Measurements from ENCODE around the gene RASSF8.

RASSF8 gene

GRCh38 chr12:26091822-26092221 lies 133.3 kb downstream of the RASSF8 start:
- H3K4me3 Mint-ChIP-seq = no peak overlapping the region
- H3K27me3 Mint-ChIP-seq (ENCODE audit: low read depth) = no peaks in the 10 kb centered on the region
- no peak overlapping the region for H3K27ac Mint-ChIP-seq
- no peaks in the 10 kb centered on the region for H3K9me3 Mint-ChIP-seq
- H3K4me1 Mint-ChIP-seq (ENCODE audit: low read depth) = no peaks in the 10 kb centered on the region
- no peaks in the 10 kb centered on the region for H3K36me3 Mint-ChIP-seq (ENCODE audit: low read depth)
- no peak for DNase-seq (ENCODE audit: low spot score)

GRCh38 chr12:26092346-26093105 lies 134.0 kb downstream of the RASSF8 start:
- Mint-ChIP-seq H3K27me3 (ENCODE audit: low read depth) (no peaks in the 10 kb centered on the region), H3K4me1 (ENCODE audit: low read depth) (no peaks in the 10 kb centered on the region), H3K27ac (no peak overlapping the region)

GRCh38 chr12:26095186-26095585 lies 136.7 kb downstream of the RASSF8 start:
- Mint-ChIP-seq H3K9me3 (no peaks in the 10 kb centered on the region), H3K4me1 (ENCODE audit: low read depth) (no peaks in the 10 kb centered on the region), H3K36me3 (ENCODE audit: low read depth) (no peaks in the 10 kb centered on the region), H3K4me3 (no peak overlapping the region), H3K27ac (no peak overlapping the region), H3K27me3 (ENCODE audit: low read depth) (peaks cover 12% of the 10 kb centered on the region)
- DNase-seq (ENCODE audit: low spot score) = no peak

More at GRCh38 chr12:26092346-26093105, 134.0 kb downstream of the RASSF8 start:
- no peak for DNase-seq (ENCODE audit: low spot score)
- no peak overlapping the region for H3K4me3 Mint-ChIP-seq
- no peaks in the 10 kb centered on the region for H3K36me3 Mint-ChIP-seq (ENCODE audit: low read depth)
- no peaks in the 10 kb centered on the region for H3K9me3 Mint-ChIP-seq

GRCh38 chr12:26096036-26096435 lies 137.6 kb downstream of the RASSF8 start:
- Mint-ChIP-seq H3K9me3 (no peaks in the 10 kb centered on the region), H3K36me3 (ENCODE audit: low read depth) (no peaks in the 10 kb centered on the region), H3K27ac (no peak overlapping the region), H3K4me3 (no peak overlapping the region), H3K4me1 (ENCODE audit: low read depth) (no peaks in the 10 kb centered on the region), H3K27me3 (ENCODE audit: low read depth) (peaks cover 17% of the 10 kb centered on the region)
- no peak for DNase-seq (ENCODE audit: low spot score)

- Mint-ChIP-seq H3K9me3 (no peaks in the 10 kb centered on the region), H3K4me3 (no peak overlapping the region), H3K36me3 (ENCODE audit: low read depth) (no peaks in the 10 kb centered on the region), H3K27ac (no peak overlapping the region), H3K27me3 (ENCODE audit: low read depth) (peaks cover 28% of the 10 kb centered on the region), H3K4me1 (ENCODE audit: low read depth) (no peaks in the 10 kb centered on the region)
- DNase-seq (ENCODE audit: low spot score) = peak; percentile 16
These were observed 138.8 kb downstream of the RASSF8 start for GRCh38 chr12:26097046-26097878.

- Mint-ChIP-seq H3K36me3 (ENCODE audit: low read depth) (no peaks in the 10 kb centered on the region), H3K9me3 (no peaks in the 10 kb centered on the region), H3K27me3 (ENCODE audit: low read depth) (peaks cover 40% of the 10 kb centered on the region), H3K27ac (no peak overlapping the region), H3K4me3 (no peak overlapping the region), H3K4me1 (ENCODE audit: low read depth) (no peaks in the 10 kb centered on the region)
- DNase-seq (ENCODE audit: low spot score) = no peak
These were observed 142.3 kb downstream of the RASSF8 start for GRCh38 chr12:26100666-26101349.

- H3K4me3 Mint-ChIP-seq = no peak overlapping the region
- DNase-seq (ENCODE audit: low spot score) = no peak
- no peak overlapping the region for H3K27ac Mint-ChIP-seq
- peaks cover 42% of the 10 kb centered on the region for H3K27me3 Mint-ChIP-seq (ENCODE audit: low read depth)
- H3K36me3 Mint-ChIP-seq (ENCODE audit: low read depth) = no peaks in the 10 kb centered on the region
- no peaks in the 10 kb centered on the region for H3K9me3 Mint-ChIP-seq
- H3K4me1 Mint-ChIP-seq (ENCODE audit: low read depth) = no peaks in the 10 kb centered on the region
These were observed 142.9 kb downstream of the RASSF8 start for GRCh38 chr12:26101350-26101734.

- no peak for DNase-seq (ENCODE audit: low spot score)
- Mint-ChIP-seq H3K9me3 (no peaks in the 10 kb centered on the region), H3K4me3 (no peak overlapping the region), H3K27ac (no peak overlapping the region), H3K27me3 (ENCODE audit: low read depth) (peaks cover 43% of the 10 kb centered on the region), H3K4me1 (ENCODE audit: low read depth) (no peaks in the 10 kb centered on the region), H3K36me3 (ENCODE audit: low read depth) (no peaks in the 10 kb centered on the region)
These were observed 143.3 kb downstream of the RASSF8 start for GRCh38 chr12:26101763-26102162.

- Mint-ChIP-seq H3K4me1 (ENCODE audit: low read depth) (no peaks in the 10 kb centered on the region), H3K27me3 (ENCODE audit: low read depth) (peaks cover 50% of the 10 kb centered on the region), H3K27ac (no peak overlapping the region), H3K9me3 (no peaks in the 10 kb centered on the region), H3K36me3 (ENCODE audit: low read depth) (no peaks in the 10 kb centered on the region), H3K4me3 (no peak overlapping the region)
- no peak for DNase-seq (ENCODE audit: low spot score)
These were observed 144.5 kb downstream of the RASSF8 start for GRCh38 chr12:26102953-26103352.

- Mint-ChIP-seq H3K4me3 (no peak overlapping the region), H3K9me3 (no peaks in the 10 kb centered on the region), H3K27ac (no peak overlapping the region), H3K4me1 (ENCODE audit: low read depth) (no peaks in the 10 kb centered on the region), H3K27me3 (ENCODE audit: low read depth) (peaks cover 50% of the 10 kb centered on the region), H3K36me3 (ENCODE audit: low read depth) (no peaks in the 10 kb centered on the region)
- DNase-seq (ENCODE audit: low spot score) = no peak
These were observed 147.9 kb downstream of the RASSF8 start for GRCh38 chr12:26106347-26106746.

GRCh38 chr12:26108915-26109314 lies 150.4 kb downstream of the RASSF8 start:
- DNase-seq (ENCODE audit: low spot score) = no peak
- Mint-ChIP-seq H3K36me3 (ENCODE audit: low read depth) (no peaks in the 10 kb centered on the region), H3K27me3 (ENCODE audit: low read depth) (peaks cover 59% of the 10 kb centered on the region), H3K4me3 (no peak overlapping the region), H3K27ac (no peak overlapping the region), H3K9me3 (no peaks in the 10 kb centered on the region), H3K4me1 (ENCODE audit: low read depth) (peaks cover 2% of the 10 kb centered on the region)

GRCh38 chr12:26109343-26109881 lies 150.9 kb downstream of the RASSF8 start:
- DNase-seq (ENCODE audit: low spot score) = no peak
- H3K27ac Mint-ChIP-seq = no peak overlapping the region
- peaks cover 60% of the 10 kb centered on the region for H3K27me3 Mint-ChIP-seq (ENCODE audit: low read depth)
- H3K36me3 Mint-ChIP-seq (ENCODE audit: low read depth) = no peaks in the 10 kb centered on the region
- peaks cover 2% of the 10 kb centered on the region for H3K4me1 Mint-ChIP-seq (ENCODE audit: low read depth)
- no peaks in the 10 kb centered on the region for H3K9me3 Mint-ChIP-seq
- H3K4me3 Mint-ChIP-seq = no peak overlapping the region

GRCh38 chr12:26112232-26112631 lies 153.8 kb downstream of the RASSF8 start:
- Mint-ChIP-seq H3K9me3 (no peaks in the 10 kb centered on the region), H3K27me3 (ENCODE audit: low read depth) (peaks cover 72% of the 10 kb centered on the region), H3K4me1 (ENCODE audit: low read depth) (peaks cover 5% of the 10 kb centered on the region), H3K27ac (no peak overlapping the region), H3K36me3 (ENCODE audit: low read depth) (no peaks in the 10 kb centered on the region), H3K4me3 (peak overlapping the region; percentile 29)
- DNase-seq (ENCODE audit: low spot score) = no peak

GRCh38 chr12:26112703-26113147 lies 154.2 kb downstream of the RASSF8 start:
- DNase-seq (ENCODE audit: low spot score) = no peak
- H3K4me1 Mint-ChIP-seq (ENCODE audit: low read depth) = peaks cover 5% of the 10 kb centered on the region
- no peak overlapping the region for H3K27ac Mint-ChIP-seq
- H3K9me3 Mint-ChIP-seq = no peaks in the 10 kb centered on the region
- peaks cover 73% of the 10 kb centered on the region for H3K27me3 Mint-ChIP-seq (ENCODE audit: low read depth)
- H3K36me3 Mint-ChIP-seq (ENCODE audit: low read depth) = no peaks in the 10 kb centered on the region
- peak overlapping the region; percentile 29 for H3K4me3 Mint-ChIP-seq
